Epithelial cell of proximal tubule (primary cell): ENCODE data around the gene SBK3. TPM values are rescaled to one million over a fixed set of nuclear protein-coding genes. Genes with fewer than 3 reads are reported as not detected.
"Not testable (repeated sequence)": the region's sequence is repeated elsewhere in the genome, so short reads cannot be mapped to it uniquely, and the experiment has no call there.

Source experiments
- DNase-seq: peaks from one replicate; pipeline ENCODE4 v3.0.0-alpha.2; 2011; ENCODE audit warnings: low read depth
- H3K4me3 ChIP-seq: 2 replicates; pipeline ENCODE4 v1.5.1; 2011; ENCODE audit warnings: low read depth, mild to moderate bottlenecking, low read length
- CTCF ChIP-seq: conservative IDR thresholded peaks from 2 replicates; pipeline ENCODE4 v1.5.1; 2012; ENCODE audit warnings: low read depth, mild to moderate bottlenecking, low read length
- total RNA-seq: library from RNA; depleted of rRNA; stranded (reverse); fragments of >200 nt; gene quantifications from 2 replicates; pipeline ENCODE4 v1.2.3, GENCODE V29; 2015

Gene SBK3
- total RNA-seq, 1 donor from 2014 or later = 0.23 TPM

DNA sequence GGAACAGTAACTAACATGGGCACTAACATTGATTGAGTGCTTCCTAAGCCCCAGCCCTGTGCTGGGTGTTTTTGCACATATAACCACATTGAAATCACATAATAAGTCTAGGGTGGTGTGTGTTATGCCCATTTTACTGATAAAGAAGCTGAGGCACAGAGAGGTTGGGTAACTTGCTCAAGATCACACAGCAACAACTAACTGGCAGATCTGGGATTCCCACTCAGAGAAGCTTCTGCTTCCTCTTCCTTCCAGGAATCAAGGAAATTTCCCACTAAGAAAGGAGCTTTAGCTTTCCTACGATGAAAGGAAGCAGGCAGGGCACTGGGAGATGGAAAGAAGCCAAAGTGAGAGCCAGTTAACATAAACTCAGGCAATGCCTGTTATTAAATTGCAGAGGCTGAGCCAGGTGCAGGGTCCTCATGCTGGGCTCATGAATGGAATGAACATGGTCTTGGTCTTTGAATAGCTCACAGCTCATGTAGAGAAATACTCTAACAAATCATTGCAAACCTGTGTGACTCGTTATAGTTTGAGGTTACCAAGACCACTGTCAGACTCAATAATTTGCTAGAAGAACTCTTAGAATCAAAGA is 47.0 kb downstream of the SBK3 start:
- DNase-seq = no peak
- no peak for TF ChIP-seq CTCF

GRCh38 chr19:55497763-55498162 is 47.6 kb downstream of the SBK3 start:
- TF ChIP-seq CTCF = no peak
- DNase-seq = no peak
- no peak overlapping the region for H3K4me3 ChIP-seq

More for the DNA sequence above, 47.0 kb downstream of the SBK3 start:
- H3K4me3 ChIP-seq = no peak overlapping the region

DNA sequence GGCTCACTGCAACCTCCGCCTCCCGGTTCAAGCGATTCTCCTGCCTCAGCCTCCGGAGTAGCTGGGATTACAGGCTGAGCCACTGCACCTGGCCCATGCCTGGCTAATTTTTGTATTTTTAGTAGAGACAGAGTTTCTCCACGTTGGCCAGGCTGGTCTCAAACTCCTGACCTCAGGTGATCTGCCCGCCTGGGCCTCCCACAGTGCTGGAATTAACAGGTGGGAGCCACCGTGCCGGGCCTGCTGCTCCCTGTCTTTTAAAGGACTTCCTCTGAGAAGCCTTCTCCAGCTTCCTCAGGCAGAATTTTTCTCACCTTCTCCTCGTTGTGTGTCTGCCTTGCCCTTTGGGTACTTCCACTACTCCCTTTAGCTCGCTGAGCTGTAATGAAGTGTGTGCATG is 48.5 kb downstream of the SBK3 start:
- H3K4me3 ChIP-seq, DNase-seq: not testable (repeated sequence)

DNA sequence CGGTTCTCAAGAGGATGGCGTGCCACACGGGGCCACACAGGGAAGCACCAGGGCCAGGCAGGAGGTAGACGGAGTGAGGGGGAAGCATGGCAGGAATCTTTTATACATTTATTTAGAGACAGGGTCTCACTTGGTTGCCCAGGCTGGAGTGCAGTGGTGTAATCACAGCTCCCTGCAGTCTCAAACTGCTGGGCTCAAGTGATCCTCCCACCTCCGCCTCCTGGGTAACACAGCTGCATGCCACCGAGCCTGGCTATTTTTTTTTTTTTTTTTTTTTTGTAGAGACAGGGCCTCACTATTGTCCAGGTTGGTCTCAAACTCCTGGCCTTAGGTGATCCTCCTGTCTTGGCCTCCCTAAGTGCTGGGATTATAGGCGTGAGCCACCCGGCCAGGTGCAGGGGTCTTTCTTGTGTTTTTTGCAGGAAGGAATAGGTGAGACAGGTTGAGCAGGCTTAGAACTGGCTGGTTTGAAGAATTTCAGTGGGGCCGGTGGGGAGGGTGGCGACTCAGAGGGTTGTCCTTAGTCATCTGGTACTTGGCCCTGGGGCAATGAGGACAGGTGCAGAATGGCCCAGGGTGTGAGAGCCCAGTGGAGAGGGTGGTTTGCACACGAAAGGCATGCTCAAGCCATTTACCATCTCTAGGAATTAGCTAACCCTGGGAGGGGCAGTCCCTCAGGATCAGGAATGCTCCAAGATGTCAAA is 49.5 kb downstream of the SBK3 start:
- TF ChIP-seq CTCF = no peak
- DNase-seq = no peak
- H3K4me3 ChIP-seq = no peak overlapping the region

DNA sequence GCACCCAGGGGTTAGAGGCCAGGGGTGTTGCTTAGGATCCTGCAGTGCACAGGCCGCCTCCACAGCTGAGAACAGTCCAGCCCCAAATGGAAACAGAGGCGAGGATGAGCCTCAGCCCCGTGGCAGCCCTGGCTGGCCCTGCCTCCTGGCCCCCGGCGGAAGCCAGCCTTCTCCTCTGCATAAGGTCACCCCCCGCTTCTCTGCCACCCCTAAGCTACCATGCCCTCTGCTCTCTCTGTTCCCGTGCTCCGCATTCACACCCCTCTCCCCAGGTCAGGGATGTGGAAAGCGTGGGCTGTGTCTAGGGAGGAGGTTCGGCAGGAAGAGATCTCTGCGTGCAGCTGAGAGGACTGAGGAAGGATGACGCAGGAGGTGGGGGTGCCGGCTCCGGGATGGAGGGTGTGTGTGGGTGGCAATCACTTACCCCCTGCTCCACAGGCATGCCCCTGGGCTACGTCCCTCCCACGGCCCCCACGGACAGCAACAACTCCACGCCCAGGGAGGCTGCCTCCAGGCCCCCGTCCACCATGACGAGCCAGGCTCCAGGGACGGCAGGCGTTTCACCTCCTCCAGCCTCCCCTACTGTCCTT is 51.1 kb downstream of the SBK3 start:
- DNase-seq = no peak
- H3K4me3 ChIP-seq = peak overlapping the region; percentile 33
- no peak for TF ChIP-seq CTCF

- DNase-seq = no peak
- no peak for TF ChIP-seq CTCF
- H3K4me3 ChIP-seq = peak overlapping the region; percentile 33
These were observed 51.6 kb downstream of the SBK3 start for GRCh38 chr19:55493645-55494171.

GRCh38 chr19:55493052-55493644 is 52.2 kb downstream of the SBK3 start:
- DNase-seq = no peak
- no peak for TF ChIP-seq CTCF
- H3K4me3 ChIP-seq = no peak overlapping the region
